Measurements from ENCODE around the gene DNM1. TPM values are rescaled to one million over a fixed set of nuclear protein-coding genes. Genes with fewer than 3 reads are reported as not detected.

The DNM1 gene
- total and polyA plus RNA-seq, 2 of the 8 experiments (the other 6 are each of a cell fraction or from before 2014, with no cell fraction given), result 34.3 to 62.7 TPM

GRCh38 chr9:128193469-128194096 is 9.6 kb upstream of the DNM1 start:
- Histone ChIP-seq H3K56ac (replicated peaks; ENCODE audit: insufficient read length, low read depth, low read length) (no peak overlapping the region), H2BK5ac (ENCODE audit: low read depth, low read length) (no peak overlapping the region)

More at GRCh38 chr9:128193469-128194096, 9.6 kb upstream of the DNM1 start:
- FAIRE-seq (no peak), DNase-seq (ENCODE audit: low read depth in 1 of 2, low spot score in 2 of 2) (no peak)
- Histone ChIP-seq H3K79me1 (ENCODE audit: low read depth, low read length) (no peaks in the 10 kb centered on the region; the same call in 1 of the 2 replicates), H3K4me2 (ENCODE audit: insufficient read depth in 1 of 2, low read depth in 2 of 2, low read length in 2 of 2) (no peak overlapping the region), H3K27ac (ENCODE audit: low read depth, low read length) (no peak overlapping the region), H4K8ac (ENCODE audit: extremely low read depth, insufficient read depth, low read length) (no peak overlapping the region), H2BK120ac (replicated peaks; ENCODE audit: low read depth, low read length) (no peak overlapping the region), H3K27me3 (replicated peaks in 1 of 4; ENCODE audit: control insufficient read depth in 3 of 4, extremely low read depth in 1 of 4, insufficient read depth in 3 of 4, low read length in 3 of 4) (no peaks in the 10 kb centered on the region), H2BK15ac (ENCODE audit: low read length) (no peak overlapping the region), H3K18ac (ENCODE audit: extremely low read depth, low read length) (no peak overlapping the region), H3K79me2 (ENCODE audit: control insufficient read depth in 1 of 2, insufficient read depth in 2 of 2, low read length in 2 of 2) (no peaks in the 10 kb centered on the region), H3K4me3 (ENCODE audit: extremely low read depth in 1 of 4, insufficient read depth in 2 of 4, low read depth in 3 of 4, low read length in 4 of 4) (peak overlapping the region in 1 of 4 experiments; percentile 42; a peak in 1 of 8 replicates), H4K91ac (replicated peaks; ENCODE audit: insufficient read length, low read length) (no peak overlapping the region), H3K9ac (replicated peaks in 1 of 4; ENCODE audit: extremely low read depth in 1 of 4, low read depth in 3 of 4, low read length in 3 of 4) (no peak overlapping the region), H2BK20ac (ENCODE audit: low read length) (no peak overlapping the region), H2AK5ac (ENCODE audit: low read depth, low read length) (no peak overlapping the region), H3K36me3 (ENCODE audit: control insufficient read depth in 2 of 4, insufficient read depth in 4 of 4, low read length in 3 of 4) (peaks cover 0 to 5% (median 2%) of the 10 kb centered on the region in 4 experiments; a peak in 2 of 8 replicates), H2AFZ (ENCODE audit: low read length) (no peak overlapping the region), H3K9me3 (ENCODE audit: insufficient read depth in 2 of 2, low read depth in 1 of 2, low read length in 1 of 2) (no peaks in the 10 kb centered on the region), H2BK12ac (ENCODE audit: low read depth, low read length) (no peak overlapping the region), H3K4me1 (replicated peaks in 1 of 4; ENCODE audit: control insufficient read depth in 3 of 4, insufficient read depth in 4 of 4, low read length in 3 of 4) (peaks cover 0 to 11% (median 4%) of the 10 kb centered on the region in 4 experiments; a peak in 4 of 7 replicates), H3K4ac (replicated peaks; ENCODE audit: insufficient read length, low read depth, low read length) (no peak overlapping the region), H4K5ac (ENCODE audit: insufficient read length, low read depth, low read length) (no peak overlapping the region), H3K14ac (ENCODE audit: insufficient read length) (no peak overlapping the region), H3K23me2 (ENCODE audit: low read depth, low read length) (peaks cover 10% of the 10 kb centered on the region; the same call in 1 of the 2 replicates), H3K23ac (ENCODE audit: insufficient read length) (no peak overlapping the region), H4K20me1 (replicated peaks in 1 of 2; ENCODE audit: control insufficient read depth in 1 of 2, insufficient read depth in 2 of 2, low read length in 2 of 2) (no peaks in the 10 kb centered on the region)
- ChIA-PET CTCF (ENCODE audit: partially characterized antibody) (interaction anchor here (0.6 to 2.1 kb wide), 3 partner anchors 8 to 76 kb away, joined by 3 to 6 read pairs (median 3); no protein-coding TSS in a partner anchor), POLR2A (ENCODE audit: partially characterized antibody) (interaction anchor here (1.8 kb wide), 1 partner anchor 16 kb away, joined by 3 read pairs; no protein-coding TSS in a partner anchor)
- TF ChIP-seq BACH1 (IDR thresholded peaks at IDR 0.05; ENCODE audit: low read length) (no peak), SUZ12 (IDR thresholded peaks at IDR 0.05; ENCODE audit: low read length) (no peak), CEBPB (IDR thresholded peaks at IDR 0.05; ENCODE audit: low read depth, low read length) (no peak), POU5F1 (IDR thresholded peaks at IDR 0.05; ENCODE audit: low read depth, low read length) (no peak), BCL11A (IDR thresholded peaks at IDR 0.05; ENCODE audit: low read depth in 2 of 2, low read length in 2 of 2) (no peak), ATF2 (IDR thresholded peaks at IDR 0.05; ENCODE audit: low read length) (no peak), MAFK (IDR thresholded peaks at IDR 0.05; ENCODE audit: low read depth, low read length) (no peak)
- 85% methylated on average over 14 of the region's 14 CpGs; no CpG with 5 or more reads in 1 of the 2 experiments for WGBS, 2 experiments (ENCODE audit: extremely low coverage in 1 of 2, insufficient coverage in 1 of 2, insufficient read length in 1 of 2, insufficient replicate concordance in 2 of 2, low coverage in 1 of 2, low lambda C conversion rate in 2 of 2, missing lambda C conversion rate in 1 of 2)
